OCI-LY7 (cell line): ENCODE results near the gene ANXA4.

ENCODE experiments used
- CTCF ChIP-seq: fragments of 200-600 bp; sonication (generic); conservative IDR thresholded peaks from 2 replicates; pipeline ENCODE4 v1.5.1; 2014; ENCODE audit warnings: mild to moderate bottlenecking, antibody characterized with exemption, low read length, moderate library complexity, mixed read lengths
- EZH2phosphoT487 ChIP-seq: fragments of 200-600 bp; sonication (generic); IDR thresholded peaks from 2 replicates; pipeline ENCODE4 v1.6.1; 2018; ENCODE audit warnings: low read depth, borderline replicate concordance, mild to moderate bottlenecking, mixed run types, antibody characterized with exemption, low read length, moderate library complexity, mixed read lengths

GRCh38 chr2:69798290-69798908, 56.5 kb downstream of the ANXA4 start:
- TF ChIP-seq CTCF (no peak), EZH2phosphoT487 (no peak)
